Prostate gland (tissue), 2 donors: ENCODE measurements around the gene SIPA1. TPM values are rescaled to one million over a fixed set of nuclear protein-coding genes. Genes with fewer than 3 reads are reported as not detected.

ENCODE experiments used
- DNase-seq: peaks from one replicate; pipeline ENCODE4 v3.0.0-alpha.2; 2019; ENCODE audit warnings: low spot score
- H3K27ac ChIP-seq, 2 donors: fragments of 200-600 bp; sonication (generic); 2 replicates each; pipeline ENCODE4 v1.5.1; 2017 to 2019
- H3K27me3 ChIP-seq: fragments of 200-600 bp; sonication (generic); replicated peaks from 2 replicates; pipeline ENCODE4 v1.5.1; 2019; ENCODE audit not compliant: insufficient read depth
- H3K36me3 ChIP-seq, 2 donors: fragments of 200-600 bp; sonication (generic); 1 replicate in 1 of 2; 2 replicates in 1 of 2; pipeline versions ENCODE4 v1.5.1 to v1.8.1; 2017 to 2019
- H3K4me1 ChIP-seq: fragments of 200-600 bp; sonication (generic); replicated peaks from 2 replicates; pipeline ENCODE4 v1.5.1; 2019
- H3K4me3 ChIP-seq, 2 donors: fragments of 200-600 bp; sonication (generic); 2 replicates each; pipeline ENCODE4 v1.5.1; 2017 to 2019
- H3K9me3 ChIP-seq: fragments of 200-600 bp; sonication (generic); 2 replicates; pipeline ENCODE4 v1.5.1; 2017
- POLR2A ChIP-seq: fragments of 450-650 bp; IDR thresholded peaks from one replicate; pipeline ENCODE4 v1.6.1; 2016; ENCODE audit warnings: antibody characterized with exemption, mild to moderate bottlenecking
- POLR2AphosphoS5 ChIP-seq: sonication (generic); formaldehyde crosslinking; IDR thresholded peaks from one replicate; pipeline ENCODE4 v1.6.1; 2017; ENCODE audit warnings: antibody characterized with exemption
- WGBS: methylation state at CpG from one replicate; pipeline ENCODE4 v1.1.5; 2018; 5-methylcytosine and 5-hydroxymethylcytosine counted together
- intact Hi-C: fragments of 100-400 bp; cut with DNase I; formaldehyde crosslinking; loops from one replicate; pipeline ENCODE4 v1.14.2; 2022
- total RNA-seq, 2 donors: library from RNA; depleted of rRNA; stranded (reverse); fragments of >200 nt; gene quantifications; one replicate each; pipeline ENCODE4 v1.1.0, GENCODE V29; 2016
- TF ChIP-seq, protein P1 (sequence below), 4 experiments: fragments of 200-600 bp in 2 of 4; fragments of 450-650 bp in 2 of 4; sonication (generic) in 2 of 4; IDR thresholded peaks; 1 replicate in 3 of 4; 2 replicates in 1 of 4; pipeline ENCODE4 v1.5.1; 2016 to 2019; ENCODE audit warnings: antibody characterized with exemption in 4 of 4, mild to moderate bottlenecking in 2 of 4, moderate library complexity in 2 of 4

SIPA1 gene
- total RNA-seq, 2 donors from 2014 or later: 38.2 to 45.2 TPM

GRCh38 chr11:65612691-65613090 is 25.2 kb upstream of the SIPA1 start:
- WGBS: 67% methylated on average over 7 of the region's 7 CpGs
- peaks cover 0 to 5% of the 10 kb centered on the region in 2 donors for H3K36me3 ChIP-seq
- peaks cover 38% of the 10 kb centered on the region for H3K4me1 ChIP-seq
- intact Hi-C loops: no loop called here
- TF ChIP-seq, protein P1, sequence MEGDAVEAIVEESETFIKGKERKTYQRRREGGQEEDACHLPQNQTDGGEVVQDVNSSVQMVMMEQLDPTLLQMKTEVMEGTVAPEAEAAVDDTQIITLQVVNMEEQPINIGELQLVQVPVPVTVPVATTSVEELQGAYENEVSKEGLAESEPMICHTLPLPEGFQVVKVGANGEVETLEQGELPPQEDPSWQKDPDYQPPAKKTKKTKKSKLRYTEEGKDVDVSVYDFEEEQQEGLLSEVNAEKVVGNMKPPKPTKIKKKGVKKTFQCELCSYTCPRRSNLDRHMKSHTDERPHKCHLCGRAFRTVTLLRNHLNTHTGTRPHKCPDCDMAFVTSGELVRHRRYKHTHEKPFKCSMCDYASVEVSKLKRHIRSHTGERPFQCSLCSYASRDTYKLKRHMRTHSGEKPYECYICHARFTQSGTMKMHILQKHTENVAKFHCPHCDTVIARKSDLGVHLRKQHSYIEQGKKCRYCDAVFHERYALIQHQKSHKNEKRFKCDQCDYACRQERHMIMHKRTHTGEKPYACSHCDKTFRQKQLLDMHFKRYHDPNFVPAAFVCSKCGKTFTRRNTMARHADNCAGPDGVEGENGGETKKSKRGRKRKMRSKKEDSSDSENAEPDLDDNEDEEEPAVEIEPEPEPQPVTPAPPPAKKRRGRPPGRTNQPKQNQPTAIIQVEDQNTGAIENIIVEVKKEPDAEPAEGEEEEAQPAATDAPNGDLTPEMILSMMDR (IDR thresholded peaks at IDR 0.05): no peak
- TF ChIP-seq POLR2AphosphoS5 (no peak), POLR2A (no peak)
- no peak for DNase-seq
- H3K4me3 ChIP-seq: peak overlapping the region; percentile 70 to 75
- H3K27ac ChIP-seq: peak overlapping the region; percentile 93 to 94
- no peaks in the 10 kb centered on the region for H3K9me3 ChIP-seq
- H3K27me3 ChIP-seq: no peaks in the 10 kb centered on the region

- TF ChIP-seq POLR2A (no peak), POLR2AphosphoS5 (no peak)
- TF ChIP-seq, protein P1 (IDR thresholded peaks at IDR 0.05): no peak
- Histone ChIP-seq H3K9me3 (no peaks in the 10 kb centered on the region), H3K4me3 (peak overlapping the region; percentile 70 to 75), H3K27me3 (no peaks in the 10 kb centered on the region), H3K4me1 (peaks cover 38% of the 10 kb centered on the region), H3K27ac (peak overlapping the region; percentile 93 to 94), H3K36me3 (peaks cover 1 to 11% of the 10 kb centered on the region in 2 donors)
- 19% methylated on average over 43 of the region's 43 CpGs for WGBS
- DNase-seq: no peak
- intact Hi-C loops: no loop called here
Measured at GRCh38 chr11:65613091-65613928, 24.6 kb upstream of the SIPA1 start.

DNA sequence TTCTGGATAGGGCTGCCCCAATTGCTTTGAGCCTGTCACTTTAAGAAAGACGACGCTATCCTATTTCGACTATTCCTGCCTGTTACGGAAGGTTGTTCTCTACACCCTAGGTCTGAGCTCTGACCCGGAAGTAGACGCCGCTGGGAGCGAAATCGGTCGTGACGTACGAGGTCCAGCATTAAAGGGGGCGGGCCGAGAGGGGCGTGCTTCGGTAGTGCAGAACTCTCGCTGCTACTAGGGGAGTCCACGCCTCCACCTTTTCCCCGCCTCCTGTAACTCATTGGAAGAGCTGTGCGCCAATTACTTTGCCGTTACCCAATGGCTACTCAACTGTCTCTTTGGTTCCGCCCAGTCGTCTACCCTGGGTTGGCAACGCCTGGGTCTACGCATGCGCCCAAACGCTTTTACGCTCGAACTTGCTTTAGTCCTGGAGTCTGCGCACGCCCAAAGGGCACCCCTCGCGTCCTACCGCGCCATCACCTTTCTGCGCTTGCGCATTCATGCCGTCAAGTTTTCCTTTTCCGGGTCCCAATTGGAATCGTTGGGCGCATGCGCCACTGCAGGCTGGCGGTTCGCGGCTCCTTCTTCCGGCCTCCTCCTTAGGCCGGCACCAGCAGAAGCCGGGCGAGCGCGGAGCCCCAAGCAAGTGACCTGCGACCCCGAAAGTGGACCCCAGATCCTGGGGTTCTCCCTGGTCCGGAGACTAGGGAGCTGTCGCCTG is 22.5 kb upstream of the SIPA1 start, which contains the start of gene PCNX3:
Gene PCNX3, plus strand, starts transcription at position 548 of the 721 bp plus-strand sequence. CDS start 536 bp downstream, outside the sequence.
- Histone ChIP-seq H3K9me3 (no peaks in the 10 kb centered on the region), H3K27ac (peak within 1 kb of the TSS; percentile 93 to 94), H3K27me3 (no peaks in the 10 kb centered on the region), H3K36me3 (peaks cover 14 to 32% of the 10 kb centered on the region in 2 donors), H3K4me1 (peaks cover 37% of the 10 kb centered on the region), H3K4me3 (peak within 1 kb of the TSS; percentile 75 to 90)
- under 1% methylated on average over 55 of the region's 55 CpGs for WGBS
- peak; percentile 100 for DNase-seq
- intact Hi-C loops: loop anchor here (5.0 kb wide), 1 partner anchor 37 kb away; no protein-coding TSS in a partner anchor
- TF ChIP-seq POLR2A (peak; percentile 37), POLR2AphosphoS5 (peak; percentile 97)
- TF ChIP-seq, protein P1 (IDR thresholded peaks at IDR 0.05): peak in 2 of 4 experiments; percentile 22 to 35

GRCh38 chr11:65615950-65616574 is 21.8 kb upstream of the SIPA1 start:
- Histone ChIP-seq H3K36me3 (peaks cover 14 to 32% of the 10 kb centered on the region in 2 donors), H3K27ac (peak overlapping the region; percentile 76 to 79), H3K27me3 (no peaks in the 10 kb centered on the region), H3K4me3 (peak overlapping the region; percentile 75 to 90), H3K4me1 (peaks cover 30% of the 10 kb centered on the region), H3K9me3 (no peaks in the 10 kb centered on the region)
- TF ChIP-seq, protein P1 (IDR thresholded peaks at IDR 0.05): no peak
- no peak for TF ChIP-seq POLR2AphosphoS5
- TF ChIP-seq POLR2A: no peak
- DNase-seq: no peak
- intact Hi-C loops: loop anchor here (5.0 kb wide), 1 partner anchor 36 kb away; no protein-coding TSS in a partner anchor
- WGBS: 2% methylated on average over 23 of the region's 50 CpGs
